Measurements from ENCODE around the gene OR8J1.
"Not testable (repeated sequence)": the region's sequence is repeated elsewhere in the genome, so short reads cannot be mapped to it uniquely, and the experiment has no call there.

OR8J1 gene

GRCh38 chr11:56353991-56354390 lies at the start of gene OR8J1:
Gene OR8J1, plus strand, starts transcription at chr11:56354291. Its CDS starts 5,956 bp downstream, at chr11:56360247.
- DNase-seq = no peak

- no peak for DNase-seq
Measured at GRCh38 chr11:56307836-56308235, 46.3 kb upstream of the OR8J1 start.

- DNase-seq = no peak
Measured at GRCh38 chr11:56314844-56315243, 39.2 kb upstream of the OR8J1 start, which contains the start of gene OR8K3. Gene OR8K3, plus strand, starts transcription at chr11:56315144. Its CDS starts 3,163 bp downstream, at chr11:56318307.

- DNase-seq = no peak
Measured at GRCh38 chr11:56331861-56332491, 22.1 kb upstream of the OR8J1 start.

GRCh38 chr11:56333156-56333555 lies 20.9 kb upstream of the OR8J1 start:
- no peak for DNase-seq

- no peak for DNase-seq
Measured at GRCh38 chr11:56340289-56340688, 13.8 kb upstream of the OR8J1 start.

- DNase-seq = no peak
Measured at GRCh38 chr11:56345739-56346138, 8.4 kb upstream of the OR8J1 start, which contains the start of gene OR8K1. Gene OR8K1, plus strand, starts transcription at chr11:56346039. Its CDS starts 0 bp downstream, at chr11:56346039.

GRCh38 chr11:56375324-56375723 lies 21.2 kb downstream of the OR8J1 start, which contains the start of gene OR8U1:
Gene OR8U1, plus strand, starts transcription at chr11:56375624. Its CDS starts 0 bp downstream, at chr11:56375624.
- DNase-seq = no peak

GRCh38 chr11:56380120-56380519 lies 26.0 kb downstream of the OR8J1 start:
- DNase-seq = no peak

GRCh38 chr11:56394381-56394780 lies 40.3 kb downstream of the OR8J1 start:
- DNase-seq = no peak

GRCh38 chr11:56396047-56396446 lies 42.0 kb downstream of the OR8J1 start:
- no peak for DNase-seq

- DNase-seq = not testable (repeated sequence)
Measured at GRCh38 chr11:56401858-56402461, 47.9 kb downstream of the OR8J1 start.

- no peak for DNase-seq
Measured at GRCh38 chr11:56404393-56404792, 50.3 kb downstream of the OR8J1 start.

- DNase-seq = no peak
Measured at GRCh38 chr11:56410801-56411200, 56.7 kb downstream of the OR8J1 start.

Data from CD4-positive, alpha-beta T cell treated with Interleukin-17A for 4 hours (primary cell).